ENCODE results near the gene STXBP6.

Gene STXBP6

DNA sequence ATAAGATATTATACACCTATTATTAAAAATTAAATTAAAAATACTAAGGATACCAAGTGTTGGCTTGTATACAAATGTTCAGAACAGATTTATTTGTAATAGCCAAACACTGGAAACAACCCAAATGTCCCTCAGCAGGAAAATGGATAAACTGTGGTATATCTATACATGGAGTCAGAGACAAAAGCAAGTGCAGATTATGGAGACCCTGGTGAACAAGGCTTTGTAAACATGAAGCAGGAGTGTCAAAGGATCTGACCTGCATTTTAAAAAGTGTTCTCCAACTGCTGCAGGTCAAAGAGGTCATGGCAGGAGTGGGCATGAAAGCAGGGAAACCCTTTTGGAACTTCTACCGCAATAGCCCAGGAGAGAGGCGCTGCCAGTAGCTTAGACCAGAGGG is 181.6 kb downstream of the STXBP6 start:
- DNase-seq (ENCODE audit: low read depth) = no peak
- no peak overlapping the region for H3K4me3 ChIP-seq (ENCODE audit: control insufficient read depth, low read depth, low read length)
- TF ChIP-seq, protein P1, sequence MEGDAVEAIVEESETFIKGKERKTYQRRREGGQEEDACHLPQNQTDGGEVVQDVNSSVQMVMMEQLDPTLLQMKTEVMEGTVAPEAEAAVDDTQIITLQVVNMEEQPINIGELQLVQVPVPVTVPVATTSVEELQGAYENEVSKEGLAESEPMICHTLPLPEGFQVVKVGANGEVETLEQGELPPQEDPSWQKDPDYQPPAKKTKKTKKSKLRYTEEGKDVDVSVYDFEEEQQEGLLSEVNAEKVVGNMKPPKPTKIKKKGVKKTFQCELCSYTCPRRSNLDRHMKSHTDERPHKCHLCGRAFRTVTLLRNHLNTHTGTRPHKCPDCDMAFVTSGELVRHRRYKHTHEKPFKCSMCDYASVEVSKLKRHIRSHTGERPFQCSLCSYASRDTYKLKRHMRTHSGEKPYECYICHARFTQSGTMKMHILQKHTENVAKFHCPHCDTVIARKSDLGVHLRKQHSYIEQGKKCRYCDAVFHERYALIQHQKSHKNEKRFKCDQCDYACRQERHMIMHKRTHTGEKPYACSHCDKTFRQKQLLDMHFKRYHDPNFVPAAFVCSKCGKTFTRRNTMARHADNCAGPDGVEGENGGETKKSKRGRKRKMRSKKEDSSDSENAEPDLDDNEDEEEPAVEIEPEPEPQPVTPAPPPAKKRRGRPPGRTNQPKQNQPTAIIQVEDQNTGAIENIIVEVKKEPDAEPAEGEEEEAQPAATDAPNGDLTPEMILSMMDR (IDR thresholded peaks at IDR 0.05; ENCODE audit: control insufficient read depth, insufficient read depth, low read depth, low read length, missing control alignments) = no peak

GRCh38 chr14:24866067-24866639 is 183.8 kb downstream of the STXBP6 start:
- TF ChIP-seq, protein P1 (IDR thresholded peaks at IDR 0.05; ENCODE audit: control insufficient read depth, insufficient read depth, low read depth, low read length, missing control alignments) = no peak
- DNase-seq (ENCODE audit: low read depth) = no peak
- H3K4me3 ChIP-seq (ENCODE audit: control insufficient read depth, low read depth, low read length) = no peak overlapping the region

GRCh38 chr14:24863968-24864684 is 185.8 kb downstream of the STXBP6 start:
- TF ChIP-seq, protein P1 (IDR thresholded peaks at IDR 0.05; ENCODE audit: control insufficient read depth, insufficient read depth, low read depth, low read length, missing control alignments) = no peak
- no peak for DNase-seq (ENCODE audit: low read depth)
- H3K4me3 ChIP-seq (ENCODE audit: control insufficient read depth, low read depth, low read length) = no peak overlapping the region

DNA sequence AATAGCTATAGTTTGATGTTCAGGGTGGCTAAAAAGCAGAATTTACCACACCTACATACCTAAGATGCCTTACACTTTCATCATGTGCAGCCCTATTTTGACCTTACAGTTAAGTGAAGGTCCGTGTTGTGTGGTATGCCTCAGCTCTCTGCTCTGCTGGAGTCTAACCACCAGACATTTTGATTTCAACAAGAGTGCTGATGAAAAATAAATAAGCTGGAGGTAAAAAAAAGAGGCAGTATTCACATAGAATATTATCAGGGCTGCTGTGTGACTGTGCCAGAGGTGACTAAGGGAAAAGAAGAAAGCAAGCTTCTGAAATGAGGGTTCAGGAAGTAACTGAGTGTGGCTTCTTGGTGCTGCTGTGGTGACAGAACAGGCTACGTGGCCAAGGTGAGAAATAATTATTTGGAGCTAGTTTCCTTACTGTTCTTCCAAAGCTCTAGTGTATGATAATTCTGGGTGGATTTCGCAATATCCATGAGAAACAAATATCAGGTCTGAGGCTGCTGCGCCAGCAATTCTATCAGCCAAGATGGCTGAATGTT is 188.8 kb downstream of the STXBP6 start:
- no peak for DNase-seq (ENCODE audit: low read depth)
- TF ChIP-seq, protein P1 (IDR thresholded peaks at IDR 0.05; ENCODE audit: control insufficient read depth, insufficient read depth, low read depth, low read length, missing control alignments) = no peak
- no peak overlapping the region for H3K4me3 ChIP-seq (ENCODE audit: control insufficient read depth, low read depth, low read length)

- TF ChIP-seq, protein P1 (IDR thresholded peaks at IDR 0.05; ENCODE audit: control insufficient read depth, insufficient read depth, low read depth, low read length, missing control alignments) = no peak
- no peak for DNase-seq (ENCODE audit: low read depth)
- no peak overlapping the region for H3K4me3 ChIP-seq (ENCODE audit: control insufficient read depth, low read depth, low read length)
Measured at GRCh38 chr14:24859559-24859958, 190.4 kb downstream of the STXBP6 start.

- no peak for DNase-seq (ENCODE audit: low read depth)
- H3K4me3 ChIP-seq (ENCODE audit: control insufficient read depth, low read depth, low read length) = no peak overlapping the region
- TF ChIP-seq, protein P1 (IDR thresholded peaks at IDR 0.05; ENCODE audit: control insufficient read depth, insufficient read depth, low read depth, low read length, missing control alignments) = no peak
Measured at GRCh38 chr14:24858684-24859083, 191.3 kb downstream of the STXBP6 start.
